ENCODE measurements around the gene NEDD4L. TPM values are rescaled to one million over a fixed set of nuclear protein-coding genes. Genes with fewer than 3 reads are reported as not detected.

NEDD4L gene
- total and polyA plus RNA-seq, 3 donors from 2014 or later, result 14.3 to 43.1 (median 42.7) TPM

- H3K4me3 ChIP-seq, result no peak overlapping the region
- H3K36me3 ChIP-seq (ENCODE audit: low read depth, missing control alignments), result no peaks in the 10 kb centered on the region
- TF ChIP-seq POLR2A (IDR thresholded peaks at IDR 0.05), result no peak
- no peak for TF ChIP-seq CTCF (IDR thresholded peaks at IDR 0.05)
- no peaks in the 10 kb centered on the region for H3K4me1 ChIP-seq
- H3K9me3 ChIP-seq, result no peaks in the 10 kb centered on the region
- DNase-seq, result no peak
- 87 to 89% methylated on average over 4 of the region's 4 CpGs for WGBS, 2 donors
- H3K27me3 ChIP-seq, result no peaks in the 10 kb centered on the region
- intact Hi-C loops (cut with DNase I; ENCODE audit: low total_unique reads), result no loop called here
- H3K27ac ChIP-seq, result no peak overlapping the region
Measured at GRCh38 chr18:58177896-58178470, 134.0 kb downstream of the NEDD4L start.

GRCh38 chr18:58178511-58178910 lies 134.5 kb downstream of the NEDD4L start:
- H3K4me3 ChIP-seq, result no peak overlapping the region
- no peak overlapping the region for H3K27ac ChIP-seq
- no peaks in the 10 kb centered on the region for H3K4me1 ChIP-seq
- H3K36me3 ChIP-seq (ENCODE audit: low read depth, missing control alignments), result no peaks in the 10 kb centered on the region
- no peaks in the 10 kb centered on the region for H3K27me3 ChIP-seq
- no peaks in the 10 kb centered on the region for H3K9me3 ChIP-seq
- intact Hi-C loops (cut with DNase I; ENCODE audit: low total_unique reads), result no loop called here
- 84 to 86% methylated on average over 8 of the region's 8 CpGs for WGBS, 2 donors
- no peak for TF ChIP-seq POLR2A (IDR thresholded peaks at IDR 0.05)
- TF ChIP-seq CTCF (IDR thresholded peaks at IDR 0.05), result no peak
- no peak for DNase-seq

GRCh38 chr18:58180172-58180571 lies 136.1 kb downstream of the NEDD4L start:
- DNase-seq, result no peak
- H3K4me1 ChIP-seq, result no peaks in the 10 kb centered on the region
- no peak overlapping the region for H3K27ac ChIP-seq
- no peaks in the 10 kb centered on the region for H3K9me3 ChIP-seq
- no peaks in the 10 kb centered on the region for H3K27me3 ChIP-seq
- H3K4me3 ChIP-seq, result no peak overlapping the region
- H3K36me3 ChIP-seq (ENCODE audit: low read depth, missing control alignments), result no peaks in the 10 kb centered on the region
- no peak for TF ChIP-seq POLR2A (IDR thresholded peaks at IDR 0.05)
- no peak for TF ChIP-seq CTCF (IDR thresholded peaks at IDR 0.05)
- WGBS, 2 donors, result 89 to 92% methylated on average over 16 of the region's 16 CpGs
- intact Hi-C loops (cut with DNase I; ENCODE audit: low total_unique reads), result no loop called here

- peak; percentile 72 for DNase-seq
- H3K9me3 ChIP-seq, result no peaks in the 10 kb centered on the region
- H3K27me3 ChIP-seq, result no peaks in the 10 kb centered on the region
- no peak overlapping the region for H3K4me3 ChIP-seq
- H3K27ac ChIP-seq, result no peak overlapping the region
- TF ChIP-seq POLR2A (IDR thresholded peaks at IDR 0.05) (no peak), CTCF (IDR thresholded peaks at IDR 0.05) (peak; percentile 25 to 94 (median 65))
- intact Hi-C loops (cut with DNase I; ENCODE audit: low total_unique reads), result no loop called here
- no peaks in the 10 kb centered on the region for H3K36me3 ChIP-seq (ENCODE audit: low read depth, missing control alignments)
- WGBS, 2 donors, result 26 to 48% methylated on average over 5 of the region's 5 CpGs
- no peaks in the 10 kb centered on the region for H3K4me1 ChIP-seq
Measured at GRCh38 chr18:58180738-58181353, 136.8 kb downstream of the NEDD4L start.

- Histone ChIP-seq H3K9me3 (no peaks in the 10 kb centered on the region), H3K4me3 (no peak overlapping the region), H3K27me3 (no peaks in the 10 kb centered on the region), H3K4me1 (no peaks in the 10 kb centered on the region), H3K36me3 (ENCODE audit: low read depth, missing control alignments) (no peaks in the 10 kb centered on the region), H3K27ac (no peak overlapping the region)
- intact Hi-C loops (cut with DNase I; ENCODE audit: low total_unique reads), result no loop called here
- 95 to 100% methylated on average over 2 of the region's 2 CpGs for WGBS, 2 donors
- TF ChIP-seq POLR2A (IDR thresholded peaks at IDR 0.05) (no peak), CTCF (IDR thresholded peaks at IDR 0.05) (no peak)
- DNase-seq, result no peak
Measured at GRCh38 chr18:58181988-58182387, 138.0 kb downstream of the NEDD4L start.

All from testis (tissue), 3 donors.